ENCODE measurements around the gene CDON.

- no peak for TF ChIP-seq CTCF (IDR thresholded peaks at IDR 0.05)
- TF ChIP-seq POLR2A (IDR thresholded peaks at IDR 0.05), result no peak
- TF ChIP-seq POLR2AphosphoS5 (IDR thresholded peaks at IDR 0.05), result no peak
Observed at GRCh38 chr11:125916683-125917347, 145.9 kb downstream of the CDON start.
